Keratinocyte (primary cell): Measurements from ENCODE around the gene MERTK. TPM values are rescaled to one million over a fixed set of nuclear protein-coding genes. Genes with fewer than 3 reads are reported as not detected.

Experiments
- DNase-seq: peaks from one replicate; pipeline ENCODE4 v3.0.0-alpha.2; 2011; ENCODE audit warnings: low read depth, missing footprints, low spot score
- FAIRE-seq: peaks from 2 replicates; lab custom pipeline; 2011; peaks lifted over from hg19 to GRCh38; lab: Jason Lieb, UNC
- H2AFZ ChIP-seq: 2 replicates; pipeline ENCODE4 v1.6.0; 2012; ENCODE audit warnings: low read length, control low read depth, inconsistent platforms; ENCODE audit not compliant: control insufficient read depth
- H3K27ac ChIP-seq: 2 replicates; pipeline ENCODE4 v1.5.1; 2011; ENCODE audit warnings: low read length; ENCODE audit not compliant: control insufficient read depth, insufficient read depth
- H3K27me3 ChIP-seq: 3 replicates; pipeline ENCODE4 v1.6.0; 2011; ENCODE audit warnings: low read length; ENCODE audit not compliant: control insufficient read depth, insufficient read depth; ENCODE audit errors: extremely low read depth
- H3K36me3 ChIP-seq, 2 experiments: 2 replicates in 1 of 2; 3 replicates in 1 of 2; pipeline ENCODE4 v1.5.1; 2011; ENCODE audit warnings: low read length in 2 of 2, mild to moderate bottlenecking in 1 of 2; ENCODE audit not compliant: control insufficient read depth in 2 of 2, insufficient read depth in 2 of 2; ENCODE audit errors: extremely low read depth in 1 of 2
- H3K4me1 ChIP-seq: 3 replicates; pipeline ENCODE4 v1.5.1; 2011; ENCODE audit warnings: low read length; ENCODE audit not compliant: control insufficient read depth, insufficient read depth; ENCODE audit errors: extremely low read depth
- H3K4me2 ChIP-seq: 3 replicates; pipeline ENCODE4 v1.6.0; 2011; ENCODE audit warnings: low read depth, low read length; ENCODE audit not compliant: control insufficient read depth, insufficient read depth; ENCODE audit errors: extremely low read depth
- H3K4me3 ChIP-seq, 3 experiments: fragments of 200-600 bp in 1 of 3; sonication (generic) in 1 of 3; 2 replicates in 2 of 3; 3 replicates in 1 of 3; pipeline ENCODE4 v1.5.1; 2011 to 2016; ENCODE audit warnings: low read length in 3 of 3, mild to moderate bottlenecking in 3 of 3, control low read depth in 2 of 3, inconsistent platforms in 1 of 3, low read depth in 1 of 3, mixed read lengths in 1 of 3, mixed run types in 1 of 3, moderate library complexity in 1 of 3; ENCODE audit not compliant: control insufficient read depth in 2 of 3, insufficient read depth in 2 of 3; ENCODE audit errors: extremely low read depth in 1 of 3
- H3K79me2 ChIP-seq: 2 replicates; pipeline ENCODE4 v1.6.0; 2012; ENCODE audit warnings: low read length; ENCODE audit not compliant: control insufficient read depth, insufficient read depth
- H3K9ac ChIP-seq: 3 replicates; pipeline ENCODE4 v1.6.0; 2011; ENCODE audit warnings: low read length; ENCODE audit not compliant: control insufficient read depth, insufficient read depth; ENCODE audit errors: extremely low read depth
- H3K9me1 ChIP-seq: 3 replicates; pipeline ENCODE4 v1.6.0; 2011; ENCODE audit warnings: low read length; ENCODE audit not compliant: control insufficient read depth, insufficient read depth; ENCODE audit errors: extremely low read depth
- H3K9me3 ChIP-seq: 2 replicates; pipeline ENCODE4 v1.5.1; 2012; ENCODE audit warnings: low read depth, low read length; ENCODE audit not compliant: control insufficient read depth
- H4K20me1 ChIP-seq: 3 replicates; pipeline ENCODE4 v1.6.0; 2011; ENCODE audit warnings: low read length; ENCODE audit not compliant: control insufficient read depth, insufficient read depth; ENCODE audit errors: extremely low read depth
- CTCF ChIP-seq, 3 experiments: IDR thresholded peaks in 1 of 3; conservative IDR thresholded peaks in 1 of 3; optimal IDR thresholded peaks in 1 of 3; 2 replicates in 2 of 3; 3 replicates in 1 of 3; pipeline versions ENCODE3 to v1.5.1; 2011; ENCODE audit warnings: low read length in 3 of 3, mild to moderate bottlenecking in 3 of 3, moderate library complexity in 2 of 3, control low read depth in 1 of 3, inconsistent platforms in 1 of 3; ENCODE audit not compliant: insufficient read depth in 2 of 3; ENCODE audit errors: extremely low read depth in 1 of 3
- EZH2 ChIP-seq: IDR thresholded peaks from one replicate; pipeline ENCODE4 v1.6.1; 2012; ENCODE audit warnings: inconsistent platforms, mild to moderate bottlenecking, low read length, moderate library complexity
- dilution Hi-C: fragments of 300-500 bp; cut with MboI; formaldehyde crosslinking; loops from one replicate; pipeline ENCODE4 v1.7.0; 2020; ENCODE audit warnings: low sequenced_read_pairs; ENCODE audit not compliant: extremely low pct_ligation_motif_present
- polyA plus RNA-seq, 5 experiments: library from polyadenylated mRNA; depleted of rRNA in 3 of 5; stranded (reverse) in 3 of 5; stranded (forward) in 1 of 5; unstranded in 1 of 5; fragments of >200 nt; gene quantifications; 1 replicate in 1 of 5; 2 replicates in 3 of 5; 3 replicates in 1 of 5; pipeline versions ENCODE4 v1.2.1 to v1.2.3, GENCODE V29; 2011 to 2012; ENCODE audit warnings: missing spikeins in 2 of 5, low read depth in 1 of 5, low replicate concordance in 1 of 5

Gene MERTK
- polyA plus RNA-seq, 1 donor (not counting 4 experiments of a cell fraction or from before 2014, with no cell fraction given): 0.14 TPM

GRCh38 chr2:112024896-112025491, 126.6 kb downstream of the MERTK start:
- no peak overlapping the region for H3K4me3 ChIP-seq
- H3K9ac ChIP-seq: no peak overlapping the region
- no peak for TF ChIP-seq EZH2
- TF ChIP-seq CTCF (optimal IDR thresholded peaks at IDR 0.05 in 1 of 3, IDR thresholded peaks at IDR 0.05 in 1 of 3, conservative IDR thresholded peaks at IDR 0.05 in 1 of 3; ENCODE audit: extremely low read depth in 1 of 3, insufficient read depth in 2 of 3, low read length in 3 of 3): no peak
- dilution Hi-C loops: loop anchor here (25.0 kb wide), 1 partner anchor 113 kb away; no protein-coding TSS in a partner anchor
- no peak for DNase-seq
- H3K4me1 ChIP-seq: no peaks in the 10 kb centered on the region
- H2AFZ ChIP-seq: no peak overlapping the region
- H3K27me3 ChIP-seq: peaks cover 19% of the 10 kb centered on the region
- H3K27ac ChIP-seq: no peak overlapping the region
- no peak for FAIRE-seq
- H3K36me3 ChIP-seq: no peaks in the 10 kb centered on the region
- no peak overlapping the region for H3K4me2 ChIP-seq
- no peaks in the 10 kb centered on the region for H3K79me2 ChIP-seq
- no peaks in the 10 kb centered on the region for H4K20me1 ChIP-seq
- no peaks in the 10 kb centered on the region for H3K9me3 ChIP-seq
- no peaks in the 10 kb centered on the region for H3K9me1 ChIP-seq

DNA sequence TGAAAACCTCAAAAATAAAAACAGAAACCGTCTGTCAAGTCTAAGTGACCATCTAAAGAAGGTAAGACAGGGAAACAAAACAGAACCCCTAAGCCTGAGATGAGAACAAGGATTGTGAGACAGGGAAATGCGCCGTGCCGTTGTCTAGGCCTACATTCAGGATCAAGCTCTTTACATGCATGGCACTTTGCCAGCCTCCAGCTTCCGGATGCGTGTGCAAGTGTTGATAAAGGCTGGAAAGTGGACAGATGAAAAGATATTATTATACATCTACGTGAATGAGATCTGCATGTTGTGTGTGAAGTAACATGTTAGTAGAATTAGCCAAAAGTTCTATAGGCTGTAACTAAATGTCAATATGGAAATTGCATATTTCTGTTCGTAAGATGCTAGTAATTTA, 128.1 kb downstream of the MERTK start:
- H3K4me2 ChIP-seq: no peak overlapping the region
- H3K27ac ChIP-seq: no peak overlapping the region
- no peak overlapping the region for H2AFZ ChIP-seq
- no peak overlapping the region for H3K4me3 ChIP-seq
- no peak overlapping the region for H3K9ac ChIP-seq
- H3K9me1 ChIP-seq: no peaks in the 10 kb centered on the region
- TF ChIP-seq EZH2: no peak
- TF ChIP-seq CTCF (optimal IDR thresholded peaks at IDR 0.05 in 1 of 3, IDR thresholded peaks at IDR 0.05 in 1 of 3, conservative IDR thresholded peaks at IDR 0.05 in 1 of 3; ENCODE audit: extremely low read depth in 1 of 3, insufficient read depth in 2 of 3, low read length in 3 of 3): no peak
- FAIRE-seq (no peak), DNase-seq (no peak)
- no peaks in the 10 kb centered on the region for H3K79me2 ChIP-seq
- no peaks in the 10 kb centered on the region for H3K9me3 ChIP-seq
- H3K27me3 ChIP-seq: peaks cover 14% of the 10 kb centered on the region
- H3K4me1 ChIP-seq: peaks cover 2% of the 10 kb centered on the region
- H3K36me3 ChIP-seq: no peaks in the 10 kb centered on the region
- dilution Hi-C loops: no loop called here
- no peaks in the 10 kb centered on the region for H4K20me1 ChIP-seq
